Keratinocyte (primary cell): ENCODE data around the gene TARBP1.

Experiments
- CTCF ChIP-seq, 3 experiments: IDR thresholded peaks in 1 of 3; conservative IDR thresholded peaks in 1 of 3; optimal IDR thresholded peaks in 1 of 3; 2 replicates in 2 of 3; 3 replicates in 1 of 3; pipeline versions ENCODE3 to v1.5.1; 2011; ENCODE audit warnings: low read length in 3 of 3, mild to moderate bottlenecking in 3 of 3, moderate library complexity in 2 of 3, control low read depth in 1 of 3, inconsistent platforms in 1 of 3; ENCODE audit not compliant: insufficient read depth in 2 of 3; ENCODE audit errors: extremely low read depth in 1 of 3
- EZH2 ChIP-seq: IDR thresholded peaks from one replicate; pipeline ENCODE4 v1.6.1; 2012; ENCODE audit warnings: inconsistent platforms, mild to moderate bottlenecking, low read length, moderate library complexity

GRCh38 chr1:234429434-234429806 is 49.6 kb downstream of the TARBP1 start:
- no peak for TF ChIP-seq CTCF (optimal IDR thresholded peaks at IDR 0.05 in 1 of 3, IDR thresholded peaks at IDR 0.05 in 1 of 3, conservative IDR thresholded peaks at IDR 0.05 in 1 of 3; ENCODE audit: extremely low read depth in 1 of 3, insufficient read depth in 2 of 3, low read length in 3 of 3)
- TF ChIP-seq EZH2: no peak
